Measurements from ENCODE around the gene SLC22A5. TPM values are rescaled to one million over a fixed set of nuclear protein-coding genes. Genes with fewer than 3 reads are reported as not detected.

The SLC22A5 gene
- total RNA-seq, 1 experiment from 2014 or later: 20.2 TPM

- no peaks in the 10 kb centered on the region for H3K9me3 Mint-ChIP-seq (ENCODE audit: unreplicated experiment)
- H3K36me3 Mint-ChIP-seq (ENCODE audit: insufficient read depth, unreplicated experiment): peaks cover 13% of the 10 kb centered on the region
- Histone ChIP-seq H3K9me3 (no peaks in the 10 kb centered on the region), H3K36me3 (ENCODE audit: control insufficient read depth, insufficient read depth, low read length) (no peaks in the 10 kb centered on the region; the same call in 1 of the 2 replicates), H3K4me1 (peaks cover 8% of the 10 kb centered on the region), H3K27me3 (replicated peaks; ENCODE audit: control insufficient read depth, insufficient read depth, low read length) (no peaks in the 10 kb centered on the region), H3K4me3 (ENCODE audit: low read depth, low read length) (no peak overlapping the region)
- H3K4me1 Mint-ChIP-seq (ENCODE audit: low read depth, unreplicated experiment): peaks cover 16% of the 10 kb centered on the region
- no peaks in the 10 kb centered on the region for H3K27me3 Mint-ChIP-seq (ENCODE audit: insufficient read depth, unreplicated experiment)
- H3K27ac Mint-ChIP-seq (ENCODE audit: unreplicated experiment): no peak overlapping the region
- ChIA-PET POLR2A (no interaction called here), CTCF (interaction anchor here (1.4 kb wide), 1 partner anchor 83 kb away, joined by 4 read pairs; no protein-coding TSS in a partner anchor)
- intact Hi-C loops (cut with micrococcal nuclease; ENCODE audit: unreplicated experiment): no loop called here
- H3K4me3 Mint-ChIP-seq (ENCODE audit: unreplicated experiment): no peak overlapping the region
- DNase-seq: no peak
- TF ChIP-seq CTCF (IDR thresholded peaks at IDR 0.05; ENCODE audit: insufficient read depth in 1 of 2, low read depth in 1 of 2, low read length in 1 of 2, severe bottlenecking in 1 of 2, unreplicated experiment in 1 of 2): no peak
- BruUV-seq (replicated peaks): no TSS peak
These were observed 6.4 kb downstream of the SLC22A5 start for GRCh38 chr5:132375957-132376356.

GRCh38 chr5:132376694-132377641, 7.5 kb downstream of the SLC22A5 start:
- H3K27me3 ChIP-seq (replicated peaks; ENCODE audit: control insufficient read depth, insufficient read depth, low read length): no peaks in the 10 kb centered on the region
- DNase-seq: no peak
- no peaks in the 10 kb centered on the region; the same call in 1 of the 2 replicates for H3K36me3 ChIP-seq (ENCODE audit: control insufficient read depth, insufficient read depth, low read length)
- intact Hi-C loops (cut with micrococcal nuclease; ENCODE audit: unreplicated experiment): no loop called here
- Mint-ChIP-seq H3K27me3 (ENCODE audit: insufficient read depth, unreplicated experiment) (no peaks in the 10 kb centered on the region), H3K4me1 (ENCODE audit: low read depth, unreplicated experiment) (peaks cover 8% of the 10 kb centered on the region), H3K4me3 (ENCODE audit: unreplicated experiment) (no peak overlapping the region), H3K9me3 (ENCODE audit: unreplicated experiment) (no peaks in the 10 kb centered on the region), H3K27ac (ENCODE audit: unreplicated experiment) (no peak overlapping the region), H3K36me3 (ENCODE audit: insufficient read depth, unreplicated experiment) (peaks cover 6% of the 10 kb centered on the region)
- TF ChIP-seq CTCF (IDR thresholded peaks at IDR 0.05; ENCODE audit: insufficient read depth in 1 of 2, low read depth in 1 of 2, low read length in 1 of 2, severe bottlenecking in 1 of 2, unreplicated experiment in 1 of 2): no peak
- no peak overlapping the region for H3K4me3 ChIP-seq (ENCODE audit: low read depth, low read length)
- CTCF ChIA-PET: no interaction called here
- no TSS peak for BruUV-seq (replicated peaks)
- H3K9me3 ChIP-seq: no peaks in the 10 kb centered on the region
- POLR2A ChIA-PET: no interaction called here
- H3K4me1 ChIP-seq: peaks cover 8% of the 10 kb centered on the region

- BruUV-seq (replicated peaks): no TSS peak
- peaks cover 8% of the 10 kb centered on the region for H3K4me1 Mint-ChIP-seq (ENCODE audit: low read depth, unreplicated experiment)
- H3K36me3 Mint-ChIP-seq (ENCODE audit: insufficient read depth, unreplicated experiment): peaks cover 6% of the 10 kb centered on the region
- ChIA-PET POLR2A (no interaction called here), CTCF (no interaction called here)
- no peak overlapping the region for H3K4me3 Mint-ChIP-seq (ENCODE audit: unreplicated experiment)
- Histone ChIP-seq H3K9me3 (no peaks in the 10 kb centered on the region), H3K27me3 (replicated peaks; ENCODE audit: control insufficient read depth, insufficient read depth, low read length) (no peaks in the 10 kb centered on the region), H3K36me3 (ENCODE audit: control insufficient read depth, insufficient read depth, low read length) (no peaks in the 10 kb centered on the region; the same call in 1 of the 2 replicates), H3K4me3 (ENCODE audit: low read depth, low read length) (no peak overlapping the region), H3K4me1 (peaks cover 8% of the 10 kb centered on the region; the same call in 1 of the 2 replicates)
- no peaks in the 10 kb centered on the region for H3K27me3 Mint-ChIP-seq (ENCODE audit: insufficient read depth, unreplicated experiment)
- TF ChIP-seq CTCF (IDR thresholded peaks at IDR 0.05; ENCODE audit: insufficient read depth in 1 of 2, low read depth in 1 of 2, low read length in 1 of 2, severe bottlenecking in 1 of 2, unreplicated experiment in 1 of 2): no peak
- intact Hi-C loops (cut with micrococcal nuclease; ENCODE audit: unreplicated experiment): no loop called here
- DNase-seq: no peak
- no peaks in the 10 kb centered on the region for H3K9me3 Mint-ChIP-seq (ENCODE audit: unreplicated experiment)
- H3K27ac Mint-ChIP-seq (ENCODE audit: unreplicated experiment): no peak overlapping the region
These were observed 8.2 kb downstream of the SLC22A5 start for GRCh38 chr5:132377738-132378137.
